Measurements from ENCODE around the gene TNFRSF12A.
"Not testable (repeated sequence)": the region's sequence is repeated elsewhere in the genome, so short reads cannot be mapped to it uniquely, and the experiment has no call there.

TNFRSF12A gene

DNA sequence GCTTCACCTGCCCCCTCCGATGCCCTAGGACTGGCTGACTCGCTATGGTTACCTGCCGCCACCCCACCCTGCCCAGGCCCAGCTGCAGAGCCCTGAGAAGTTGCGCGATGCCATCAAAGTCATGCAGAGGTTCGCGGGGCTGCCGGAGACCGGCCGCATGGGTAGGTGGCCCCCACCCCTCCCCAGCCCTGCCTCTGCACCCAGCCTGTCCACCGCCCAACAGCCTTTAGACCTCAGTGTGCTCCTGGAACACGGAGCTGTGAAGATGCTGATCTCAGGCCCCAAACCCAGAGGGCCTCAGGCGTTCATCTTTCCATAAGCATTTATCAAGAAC lies 27.2 kb downstream of the TNFRSF12A start:
- peaks cover 2% of the 10 kb centered on the region for H3K36me3 ChIP-seq (ENCODE audit: control insufficient read depth, insufficient read depth, low read length)
- H3K9ac ChIP-seq (ENCODE audit: low read depth, low read length): no peak overlapping the region
- H3K4me1 ChIP-seq (ENCODE audit: control insufficient read depth, insufficient read depth, low read length): no peaks in the 10 kb centered on the region
- H3K9me3 ChIP-seq (ENCODE audit: control insufficient read depth, insufficient read depth, low read length): no peaks in the 10 kb centered on the region
- H3K27me3 ChIP-seq (ENCODE audit: control insufficient read depth, insufficient read depth, low read length): peaks cover 35% of the 10 kb centered on the region
- H3K4me3 ChIP-seq (ENCODE audit: low read depth, low read length): peak overlapping the region; percentile 72

DNA sequence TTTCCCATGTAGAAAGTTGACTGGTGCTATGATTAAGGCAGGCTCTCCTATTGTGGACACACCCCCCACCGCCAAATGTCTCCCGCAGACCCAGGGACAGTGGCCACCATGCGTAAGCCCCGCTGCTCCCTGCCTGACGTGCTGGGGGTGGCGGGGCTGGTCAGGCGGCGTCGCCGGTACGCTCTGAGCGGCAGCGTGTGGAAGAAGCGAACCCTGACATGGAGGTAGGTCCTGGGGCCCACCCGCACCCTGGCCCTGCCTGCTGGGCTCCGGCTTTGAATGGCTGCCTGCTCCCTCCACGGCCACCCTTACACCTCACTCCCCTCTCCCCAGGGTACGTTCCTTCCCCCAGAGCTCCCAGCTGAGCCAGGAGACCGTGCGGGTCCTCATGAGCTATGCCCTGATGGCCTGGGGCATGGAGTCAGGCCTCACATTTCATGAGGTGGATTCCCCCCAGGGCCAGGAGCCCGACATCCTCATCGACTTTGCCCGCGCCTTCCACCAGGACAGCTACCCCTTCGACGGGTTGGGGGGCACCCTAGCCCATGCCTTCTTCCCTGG lies 29.8 kb downstream of the TNFRSF12A start:
- no peaks in the 10 kb centered on the region for H3K4me1 ChIP-seq (ENCODE audit: control insufficient read depth, insufficient read depth, low read length)
- H3K27me3 ChIP-seq (ENCODE audit: control insufficient read depth, insufficient read depth, low read length): peaks cover 22% of the 10 kb centered on the region
- no peaks in the 10 kb centered on the region for H3K9me3 ChIP-seq (ENCODE audit: control insufficient read depth, insufficient read depth, low read length)
- no peak overlapping the region for H3K4me3 ChIP-seq (ENCODE audit: low read depth, low read length)
- peaks cover 2% of the 10 kb centered on the region for H3K36me3 ChIP-seq (ENCODE audit: control insufficient read depth, insufficient read depth, low read length)
- H3K9ac ChIP-seq (ENCODE audit: low read depth, low read length): no peak overlapping the region

DNA sequence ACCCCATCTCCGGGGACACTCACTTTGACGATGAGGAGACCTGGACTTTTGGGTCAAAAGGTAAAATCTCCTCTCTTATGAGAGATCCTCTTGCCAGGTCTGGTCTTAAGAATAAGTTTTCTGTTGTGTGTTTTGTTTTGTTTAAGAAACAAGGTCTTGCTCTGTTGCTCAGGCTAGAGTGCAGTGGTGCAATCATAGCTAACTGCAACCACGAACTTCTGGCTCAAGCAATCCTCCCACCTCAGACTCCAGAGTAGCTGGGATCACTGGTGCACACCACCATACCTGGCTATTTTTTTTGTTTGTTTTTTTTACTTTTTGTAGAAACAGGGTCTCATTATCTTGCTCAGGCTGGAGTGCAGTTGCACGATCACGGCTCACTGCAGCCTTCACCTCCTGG lies 30.3 kb downstream of the TNFRSF12A start:
- Histone ChIP-seq H3K9ac (ENCODE audit: low read depth, low read length) (no peak overlapping the region), H3K27me3 (ENCODE audit: control insufficient read depth, insufficient read depth, low read length) (peaks cover 22% of the 10 kb centered on the region), H3K4me3 (ENCODE audit: low read depth, low read length) (no peak overlapping the region), H3K36me3 (ENCODE audit: control insufficient read depth, insufficient read depth, low read length) (peaks cover 2% of the 10 kb centered on the region), H3K9me3 (ENCODE audit: control insufficient read depth, insufficient read depth, low read length) (no peaks in the 10 kb centered on the region), H3K4me1 (ENCODE audit: control insufficient read depth, insufficient read depth, low read length) (no peaks in the 10 kb centered on the region)

DNA sequence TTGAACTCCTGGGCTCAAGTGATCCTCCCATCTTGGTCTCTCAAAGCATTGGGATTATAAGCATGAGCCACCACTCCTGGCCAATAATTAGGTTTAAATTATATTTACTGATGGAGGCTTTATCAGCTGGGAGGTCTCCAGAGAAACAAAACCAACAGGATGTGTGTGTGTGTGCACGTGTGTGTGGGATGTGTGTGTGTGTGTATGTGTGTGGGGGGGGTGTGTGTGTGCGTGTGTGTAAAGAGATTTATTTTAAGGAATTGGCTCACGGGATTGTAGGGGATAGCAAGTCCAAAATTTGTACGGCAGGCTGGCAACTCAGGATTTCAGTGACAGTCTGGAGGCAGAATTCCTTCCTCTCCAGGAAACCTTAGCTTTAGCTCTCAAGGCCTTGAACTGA lies 30.8 kb downstream of the TNFRSF12A start:
- Histone ChIP-seq H3K4me3 (ENCODE audit: low read depth, low read length) (no peak overlapping the region), H3K27me3 (ENCODE audit: control insufficient read depth, insufficient read depth, low read length) (peaks cover 22% of the 10 kb centered on the region), H3K9ac (ENCODE audit: low read depth, low read length) (no peak overlapping the region), H3K9me3 (ENCODE audit: control insufficient read depth, insufficient read depth, low read length) (no peaks in the 10 kb centered on the region), H3K36me3 (ENCODE audit: control insufficient read depth, insufficient read depth, low read length) (peaks cover 2% of the 10 kb centered on the region), H3K4me1 (ENCODE audit: control insufficient read depth, insufficient read depth, low read length) (no peaks in the 10 kb centered on the region)

DNA sequence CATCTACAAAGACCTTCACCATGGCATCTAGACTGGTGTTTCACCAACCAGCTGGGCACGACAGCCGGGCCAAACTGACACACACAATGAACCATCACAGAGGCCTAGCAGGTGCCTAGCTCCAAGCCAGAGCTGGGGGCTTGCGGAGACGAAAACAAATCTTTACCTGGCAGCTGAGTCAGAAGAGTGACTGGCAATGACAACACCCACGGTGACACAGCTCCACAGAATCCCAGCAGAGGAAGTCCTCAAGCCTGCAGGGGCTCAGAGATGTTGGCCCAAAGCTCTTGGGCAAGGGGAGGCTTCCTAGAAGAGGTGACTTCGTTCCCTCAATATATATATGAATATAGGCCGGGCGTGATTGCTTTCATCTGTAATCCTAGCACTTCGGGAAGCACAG lies 31.3 kb downstream of the TNFRSF12A start:
- Histone ChIP-seq H3K4me3 (ENCODE audit: low read depth, low read length) (no peak overlapping the region), H3K27me3 (ENCODE audit: control insufficient read depth, insufficient read depth, low read length) (peaks cover 22% of the 10 kb centered on the region), H3K4me1 (ENCODE audit: control insufficient read depth, insufficient read depth, low read length) (no peaks in the 10 kb centered on the region), H3K9ac (ENCODE audit: low read depth, low read length) (no peak overlapping the region), H3K9me3 (ENCODE audit: control insufficient read depth, insufficient read depth, low read length) (no peaks in the 10 kb centered on the region), H3K36me3 (ENCODE audit: control insufficient read depth, insufficient read depth, low read length) (peaks cover 2% of the 10 kb centered on the region)

DNA sequence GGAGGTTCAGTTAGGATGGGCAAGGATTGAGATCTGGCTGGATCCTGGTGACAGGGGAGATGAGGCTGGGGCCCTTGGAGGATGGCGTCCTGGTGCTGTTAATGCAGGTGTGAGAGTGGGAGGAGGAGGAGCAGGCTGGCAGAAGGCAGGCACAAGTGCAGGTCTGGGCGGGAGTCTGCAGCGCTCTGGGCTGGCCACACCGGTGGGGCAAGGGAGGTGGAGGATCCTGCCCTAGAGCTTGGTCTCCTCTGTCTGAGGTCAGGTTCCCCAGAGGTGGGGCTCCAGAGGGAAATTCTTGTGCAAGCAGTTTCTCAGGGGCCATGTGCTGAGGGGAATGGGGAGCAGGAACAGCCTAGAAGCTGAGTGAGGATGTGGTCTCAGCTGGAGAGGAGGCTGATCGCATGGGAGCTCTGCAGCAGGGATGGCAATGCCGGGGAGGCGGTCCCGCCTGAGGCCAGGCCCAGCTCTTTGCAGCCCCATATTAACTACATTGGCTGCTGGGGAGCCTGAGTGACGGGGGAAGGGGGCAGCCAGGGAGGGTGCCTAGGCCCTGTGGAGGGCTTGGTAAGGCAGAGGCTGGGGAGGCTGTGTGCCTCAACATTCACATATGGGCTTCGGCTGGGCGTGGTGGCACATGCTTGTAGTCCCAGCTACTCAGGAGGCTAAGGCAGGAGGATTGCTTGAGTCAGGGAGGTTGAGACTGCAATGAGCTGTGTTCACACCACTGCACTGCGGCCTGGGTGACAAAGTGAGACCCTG lies 32.6 kb downstream of the TNFRSF12A start:
- not testable (repeated sequence) for H3K9ac ChIP-seq (ENCODE audit: low read depth, low read length)

DNA sequence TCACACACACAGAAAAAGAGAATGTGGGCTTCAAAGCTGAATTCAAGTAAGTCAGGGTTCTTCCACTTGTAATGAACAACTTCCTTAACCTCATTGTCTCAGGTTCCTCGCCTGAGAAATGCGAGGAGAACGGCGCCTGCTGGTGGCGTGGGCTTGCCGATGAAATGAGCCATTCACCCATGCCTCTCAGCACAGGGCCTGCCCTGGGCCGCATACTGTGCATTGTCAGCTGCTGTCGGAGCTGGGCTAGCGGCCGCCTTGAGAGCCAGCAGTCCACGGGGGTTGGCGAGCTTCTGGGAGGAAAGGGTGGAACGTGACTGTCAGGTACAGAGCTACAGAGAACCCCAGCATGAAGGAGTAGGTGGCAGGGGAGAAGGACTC lies 33.2 kb downstream of the TNFRSF12A start:
- not testable (repeated sequence) for H3K4me3 ChIP-seq (ENCODE audit: low read depth, low read length); H3K9ac ChIP-seq (ENCODE audit: low read depth, low read length); H3K36me3 ChIP-seq (ENCODE audit: control insufficient read depth, insufficient read depth, low read length); H3K4me1 ChIP-seq (ENCODE audit: control insufficient read depth, insufficient read depth, low read length); H3K9me3 ChIP-seq (ENCODE audit: control insufficient read depth, insufficient read depth, low read length)
- peaks cover 14% of the 10 kb centered on the region for H3K27me3 ChIP-seq (ENCODE audit: control insufficient read depth, insufficient read depth, low read length)

More for the DNA sequence above, 32.6 kb downstream of the TNFRSF12A start:
- H3K4me3 ChIP-seq (ENCODE audit: low read depth, low read length); H3K36me3 ChIP-seq (ENCODE audit: control insufficient read depth, insufficient read depth, low read length); H3K9me3 ChIP-seq (ENCODE audit: control insufficient read depth, insufficient read depth, low read length); H3K4me1 ChIP-seq (ENCODE audit: control insufficient read depth, insufficient read depth, low read length): not testable (repeated sequence)
- H3K27me3 ChIP-seq (ENCODE audit: control insufficient read depth, insufficient read depth, low read length): peaks cover 17% of the 10 kb centered on the region

DNA sequence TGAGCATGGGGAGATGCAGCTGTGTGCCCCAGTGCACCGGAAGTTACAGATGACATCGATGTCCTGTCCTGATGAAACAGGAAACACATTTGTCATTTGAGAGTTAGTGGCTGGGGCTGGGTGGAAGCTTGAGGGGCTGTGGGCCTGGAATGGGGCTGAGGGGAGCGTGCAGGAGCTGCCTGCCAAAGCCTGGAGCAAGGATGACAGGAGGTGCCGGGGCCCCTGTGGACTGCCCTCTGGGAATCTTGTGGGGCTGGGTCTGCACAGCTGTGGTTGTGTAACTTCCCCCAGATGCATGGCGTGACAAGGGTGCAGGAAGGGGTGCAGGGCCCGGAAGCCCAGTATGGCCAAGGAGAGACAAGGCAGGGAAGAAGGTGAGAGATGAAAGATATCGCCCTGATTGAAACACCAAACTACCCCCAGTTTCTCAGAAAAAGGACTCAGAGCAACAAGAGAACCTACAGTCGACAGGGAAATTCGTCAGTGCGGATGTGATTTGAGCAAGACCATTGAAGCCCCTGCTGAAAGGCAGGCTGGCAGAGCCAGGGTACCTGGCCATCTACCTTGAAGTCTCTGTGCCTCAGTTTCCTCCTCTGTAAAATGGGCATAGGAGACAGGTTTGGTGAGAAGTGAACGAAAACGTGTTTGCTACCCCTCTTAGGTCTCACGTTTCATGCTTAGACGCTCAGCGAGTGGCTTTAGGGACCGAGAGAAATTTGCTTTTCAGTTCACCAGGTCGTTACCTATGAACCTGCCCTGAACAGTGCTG lies 35.0 kb downstream of the TNFRSF12A start:
- Histone ChIP-seq H3K36me3 (ENCODE audit: control insufficient read depth, insufficient read depth, low read length) (no peaks in the 10 kb centered on the region), H3K9me3 (ENCODE audit: control insufficient read depth, insufficient read depth, low read length) (no peaks in the 10 kb centered on the region), H3K4me3 (ENCODE audit: low read depth, low read length) (no peak overlapping the region), H3K9ac (ENCODE audit: low read depth, low read length) (no peak overlapping the region), H3K27me3 (ENCODE audit: control insufficient read depth, insufficient read depth, low read length) (peaks cover 11% of the 10 kb centered on the region), H3K4me1 (ENCODE audit: control insufficient read depth, insufficient read depth, low read length) (no peaks in the 10 kb centered on the region)

DNA sequence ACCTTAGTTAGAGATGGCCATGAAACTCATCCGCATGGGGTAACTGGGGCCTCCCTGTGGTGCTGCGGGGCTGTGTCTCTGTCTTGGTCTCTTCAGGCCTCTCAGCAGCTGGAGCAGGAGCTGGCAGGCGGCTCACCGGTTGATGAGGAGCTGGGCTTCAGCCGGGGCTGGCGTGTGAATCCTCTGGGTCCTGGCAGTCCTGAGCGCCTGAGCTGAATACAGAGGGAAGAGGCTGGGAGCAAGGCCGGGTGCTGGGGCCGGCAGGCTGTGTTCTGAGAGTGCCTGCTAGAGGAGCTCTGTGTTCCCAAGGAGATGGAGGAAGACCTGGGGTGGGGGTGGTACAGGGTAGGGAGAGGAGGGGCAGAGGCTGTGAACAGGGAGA lies 35.6 kb downstream of the TNFRSF12A start:
- not testable (repeated sequence) for H3K9me3 ChIP-seq (ENCODE audit: control insufficient read depth, insufficient read depth, low read length); H3K4me3 ChIP-seq (ENCODE audit: low read depth, low read length); H3K4me1 ChIP-seq (ENCODE audit: control insufficient read depth, insufficient read depth, low read length); H3K36me3 ChIP-seq (ENCODE audit: control insufficient read depth, insufficient read depth, low read length); H3K9ac ChIP-seq (ENCODE audit: low read depth, low read length)
- H3K27me3 ChIP-seq (ENCODE audit: control insufficient read depth, insufficient read depth, low read length): peaks cover 12% of the 10 kb centered on the region

DNA sequence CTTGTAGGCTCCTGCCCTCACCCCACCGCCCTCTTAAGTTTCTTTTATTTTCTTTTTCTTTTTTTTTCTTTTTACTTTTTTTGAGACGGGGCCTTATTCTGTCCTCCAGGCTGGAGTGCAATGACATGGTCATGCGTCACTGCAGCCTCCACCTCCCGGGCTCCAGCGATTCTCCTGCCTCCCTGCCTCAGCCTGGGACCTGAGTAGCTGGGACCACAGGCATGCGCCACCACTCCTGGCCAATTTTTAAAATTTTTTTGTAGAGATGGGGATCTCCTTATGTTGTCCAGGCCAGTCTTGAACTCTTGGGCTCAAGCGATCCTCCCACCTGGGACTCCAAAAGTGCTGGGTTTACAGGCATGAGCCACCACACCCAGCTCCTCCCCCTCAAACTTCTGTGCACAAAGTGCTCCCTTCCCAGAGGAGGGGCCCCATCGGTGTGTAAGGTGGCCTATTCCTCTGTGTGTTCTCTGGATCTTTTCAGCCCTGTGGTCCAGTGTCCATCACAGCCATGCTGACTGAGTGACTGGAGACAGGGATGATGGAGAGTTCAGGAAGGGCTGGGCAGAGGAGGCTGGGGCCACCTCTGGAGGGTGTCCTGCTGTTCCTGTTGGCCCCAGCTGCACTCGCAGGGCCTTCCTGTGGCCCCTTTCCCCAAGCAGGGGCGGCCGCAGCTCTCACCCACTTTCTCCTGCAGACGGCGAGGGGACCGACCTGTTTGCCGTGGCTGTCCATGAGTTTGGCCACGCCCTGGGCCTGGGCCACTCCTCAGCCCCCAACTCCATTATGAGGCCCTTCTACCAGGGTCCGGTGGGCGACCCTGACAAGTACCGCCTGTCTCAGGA lies 36.4 kb downstream of the TNFRSF12A start:
- Histone ChIP-seq H3K4me1 (ENCODE audit: control insufficient read depth, insufficient read depth, low read length) (no peaks in the 10 kb centered on the region), H3K27me3 (ENCODE audit: control insufficient read depth, insufficient read depth, low read length) (peaks cover 12% of the 10 kb centered on the region), H3K36me3 (ENCODE audit: control insufficient read depth, insufficient read depth, low read length) (no peaks in the 10 kb centered on the region), H3K9ac (ENCODE audit: low read depth, low read length) (no peak overlapping the region), H3K4me3 (ENCODE audit: low read depth, low read length) (no peak overlapping the region), H3K9me3 (ENCODE audit: control insufficient read depth, insufficient read depth, low read length) (no peaks in the 10 kb centered on the region)

DNA sequence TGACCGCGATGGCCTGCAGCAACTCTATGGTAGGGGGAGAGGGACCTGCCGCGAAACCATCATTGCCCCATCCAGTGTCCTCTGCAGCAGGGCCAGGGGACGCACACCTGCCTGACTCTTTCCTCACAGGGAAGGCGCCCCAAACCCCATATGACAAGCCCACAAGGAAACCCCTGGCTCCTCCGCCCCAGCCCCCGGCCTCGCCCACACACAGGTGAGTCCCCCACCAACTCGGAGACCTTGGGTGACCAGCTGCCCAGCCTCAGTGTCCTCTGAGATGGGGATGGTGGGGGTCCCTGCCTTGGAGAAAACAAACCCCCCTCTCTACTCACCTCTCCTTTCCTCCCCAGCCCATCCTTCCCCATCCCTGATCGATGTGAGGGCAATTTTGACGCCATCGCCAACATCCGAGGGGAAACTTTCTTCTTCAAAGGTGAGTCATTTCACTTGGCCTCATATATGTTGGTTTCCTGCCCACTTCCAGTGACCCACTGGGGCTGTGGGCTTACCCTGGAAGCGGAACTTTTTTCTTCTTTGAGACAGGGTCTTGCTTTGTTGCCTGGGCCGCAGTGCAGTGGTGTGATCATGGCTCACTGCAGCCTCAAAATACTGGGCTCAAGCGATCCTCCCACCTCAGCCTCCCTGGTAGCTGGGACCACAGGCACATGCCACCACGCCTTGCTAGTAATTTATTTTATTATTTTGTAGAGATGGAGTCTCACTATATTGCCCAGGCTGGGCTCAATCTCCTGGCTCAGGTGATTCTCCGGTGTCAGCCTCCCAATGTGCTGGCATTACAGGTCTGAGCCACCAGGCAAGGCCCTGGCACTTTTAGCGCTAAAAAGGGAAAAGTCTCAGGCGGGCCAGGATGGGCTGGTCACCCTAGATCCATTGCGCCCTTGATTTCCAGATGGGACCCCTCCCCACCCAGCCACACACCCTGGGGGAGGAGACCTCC lies 37.3 kb downstream of the TNFRSF12A start:
- H3K36me3 ChIP-seq (ENCODE audit: control insufficient read depth, insufficient read depth, low read length): no peaks in the 10 kb centered on the region
- peaks cover 12% of the 10 kb centered on the region for H3K27me3 ChIP-seq (ENCODE audit: control insufficient read depth, insufficient read depth, low read length)
- no peak overlapping the region for H3K9ac ChIP-seq (ENCODE audit: low read depth, low read length)
- peak overlapping the region; percentile 58 for H3K4me3 ChIP-seq (ENCODE audit: low read depth, low read length)
- no peaks in the 10 kb centered on the region for H3K9me3 ChIP-seq (ENCODE audit: control insufficient read depth, insufficient read depth, low read length)
- no peaks in the 10 kb centered on the region for H3K4me1 ChIP-seq (ENCODE audit: control insufficient read depth, insufficient read depth, low read length)
